Testis (tissue), 3 donors: ENCODE data around the gene PRSS38. TPM values are rescaled to one million over a fixed set of nuclear protein-coding genes. Genes with fewer than 3 reads are reported as not detected.

Experiments
- DNase-seq: peaks from one replicate; pipeline ENCODE4 v3.0.0-alpha.2; 2019
- H3K27ac ChIP-seq, 2 donors: fragments of 200-600 bp; sonication (generic); one replicate each; pipeline ENCODE4 v1.5.1; 2019
- H3K27me3 ChIP-seq: fragments of 200-600 bp; sonication (generic); one replicate; pipeline ENCODE4 v1.5.1; 2019
- H3K36me3 ChIP-seq: fragments of 200-600 bp; sonication (generic); one replicate; pipeline ENCODE4 v1.5.1; 2017; ENCODE audit warnings: low read depth; ENCODE audit errors: missing control alignments
- H3K4me1 ChIP-seq: fragments of 200-600 bp; sonication (generic); one replicate; pipeline ENCODE4 v1.5.1; 2019
- H3K4me3 ChIP-seq, 2 donors: fragments of 200-600 bp; sonication (generic); one replicate each; pipeline ENCODE4 v1.5.1; 2017 to 2019
- H3K9me3 ChIP-seq: fragments of 200-600 bp; sonication (generic); one replicate; pipeline ENCODE4 v1.5.1; 2017
- CTCF ChIP-seq, 3 experiments: fragments of 450-650 bp in 2 of 3; fragments of 200-600 bp in 1 of 3; sonication (generic) in 1 of 3; IDR thresholded peaks; one replicate each; pipeline ENCODE4 v1.5.1; 2016 to 2019; ENCODE audit warnings: antibody characterized with exemption in 3 of 3, mild to moderate bottlenecking in 2 of 3, moderate library complexity in 1 of 3
- POLR2A ChIP-seq: fragments of 450-650 bp; IDR thresholded peaks from one replicate; pipeline ENCODE4 v1.6.1; 2017; ENCODE audit warnings: antibody characterized with exemption, mild to moderate bottlenecking, moderate library complexity
- WGBS, 2 donors: methylation state at CpG; one replicate each; pipeline ENCODE4 v1.1.5; 2018; 5-methylcytosine and 5-hydroxymethylcytosine counted together
- intact Hi-C: fragments of 100-400 bp; cut with DNase I; formaldehyde crosslinking; loops from one replicate; pipeline ENCODE4 v1.15.1; 2023; ENCODE audit warnings: low total_unique reads
- polyA plus RNA-seq: library from polyadenylated mRNA; stranded (reverse); fragments of 350-450 nt; fragmentation: Illumina TruSeq; extraction: RNeasy Lipid Tissue Mini Kit (QIAGEN cat#74804); gene quantifications from one replicate; pipeline ENCODE4 v1.2.3, GENCODE V29; 2014; ENCODE audit warnings: low read depth, low replicate concordance; ENCODE audit not compliant: insufficient read depth
- total RNA-seq, 2 donors: library from RNA; depleted of rRNA; stranded (reverse); fragments of >200 nt; gene quantifications; one replicate each; pipeline ENCODE4 v1.2.3, GENCODE V29; 2016

Gene PRSS38
- total and polyA plus RNA-seq, 3 donors from 2014 or later: 3.4 to 9.3 (median 5.4) TPM

GRCh38 chr1:227893300-227893948 lies 77.9 kb downstream of the PRSS38 start:
- intact Hi-C loops: no loop called here
- TF ChIP-seq POLR2A (no peak), CTCF (IDR thresholded peaks at IDR 0.05) (no peak)
- no peaks in the 10 kb centered on the region for H3K36me3 ChIP-seq
- no peak overlapping the region for H3K27ac ChIP-seq
- no peaks in the 10 kb centered on the region for H3K27me3 ChIP-seq
- WGBS, 2 donors: 85 to 92% methylated on average over 3 to 9 of the region's 9 CpGs
- DNase-seq: peak; percentile 7
- peaks cover 13% of the 10 kb centered on the region for H3K4me1 ChIP-seq
- no peaks in the 10 kb centered on the region for H3K9me3 ChIP-seq
- H3K4me3 ChIP-seq: no peak overlapping the region

GRCh38 chr1:227893949-227894721 lies 78.7 kb downstream of the PRSS38 start:
- no peak overlapping the region for H3K27ac ChIP-seq

GRCh38 chr1:227894831-227895451 lies 79.5 kb downstream of the PRSS38 start:
- H3K9me3 ChIP-seq: no peaks in the 10 kb centered on the region
- peak; percentile 10 for DNase-seq
- no peak overlapping the region for H3K27ac ChIP-seq
- H3K27me3 ChIP-seq: no peaks in the 10 kb centered on the region
- TF ChIP-seq CTCF (IDR thresholded peaks at IDR 0.05) (no peak), POLR2A (no peak)
- intact Hi-C loops: no loop called here
- no peak overlapping the region for H3K4me3 ChIP-seq
- 92 to 94% methylated on average over 6 to 12 of the region's 12 CpGs for WGBS, 2 donors
- no peaks in the 10 kb centered on the region for H3K36me3 ChIP-seq
- H3K4me1 ChIP-seq: peaks cover 17% of the 10 kb centered on the region

More at GRCh38 chr1:227893949-227894721, 78.7 kb downstream of the PRSS38 start:
- Histone ChIP-seq H3K36me3 (no peaks in the 10 kb centered on the region), H3K4me1 (peaks cover 13% of the 10 kb centered on the region), H3K4me3 (no peak overlapping the region), H3K9me3 (no peaks in the 10 kb centered on the region), H3K27me3 (no peaks in the 10 kb centered on the region)
- TF ChIP-seq CTCF (IDR thresholded peaks at IDR 0.05) (no peak), POLR2A (no peak)
- DNase-seq: peak; percentile 11
- WGBS, 2 donors: 86 to 92% methylated on average over 18 to 27 of the region's 27 CpGs
- intact Hi-C loops: no loop called here

Other genes with a start within 250 kb of the PRSS38 start
- 10 to 100 TPM; 35.2 to 36.1 TPM for gene JMJD4, start 80.4 kb upstream of the PRSS38 start, total RNA-seq
- 33.8 TPM for gene JMJD4, start 80.4 kb upstream of the PRSS38 start, polyA plus RNA-seq
- 10 to 100 TPM; 77.6 to 80.3 TPM for gene SNAP47, start 80.2 kb upstream of the PRSS38 start, total RNA-seq
- gene SNAP47, start 80.2 kb upstream of the PRSS38 start, polyA plus RNA-seq: 72.2 TPM
- gene WNT9A, start 132.3 kb downstream of the PRSS38 start, total RNA-seq: 1 to 10 TPM; 3.5 to 4.3 TPM
- 3.1 TPM for gene WNT9A, start 132.3 kb downstream of the PRSS38 start, polyA plus RNA-seq
- under 1 TPM; 0.08 to 0.19 TPM for gene WNT3A, start 191.3 kb downstream of the PRSS38 start, total RNA-seq
- 0.13 TPM for gene WNT3A, start 191.3 kb downstream of the PRSS38 start, polyA plus RNA-seq